HG02943 (cell line): ENCODE results near the gene TBC1D32.
"Not testable (repeated sequence)": the region's sequence is repeated elsewhere in the genome, so short reads cannot be mapped to it uniquely, and the experiment has no call there.

ENCODE experiments used
- ATAC-seq: cut with Tn5 transposase; IDR thresholded peaks from one replicate; pipeline ENCODE4 v1.9.1; 2021; ENCODE audit warnings: mild to moderate bottlenecking, low read depth, moderate library complexity; ENCODE audit not compliant: unreplicated experiment

The TBC1D32 gene

GRCh38 chr6:121236984-121237383 lies 97.3 kb downstream of the TBC1D32 start:
- ATAC-seq, result no peak

GRCh38 chr6:121235386-121235785 lies 98.9 kb downstream of the TBC1D32 start:
- ATAC-seq, result no peak

DNA sequence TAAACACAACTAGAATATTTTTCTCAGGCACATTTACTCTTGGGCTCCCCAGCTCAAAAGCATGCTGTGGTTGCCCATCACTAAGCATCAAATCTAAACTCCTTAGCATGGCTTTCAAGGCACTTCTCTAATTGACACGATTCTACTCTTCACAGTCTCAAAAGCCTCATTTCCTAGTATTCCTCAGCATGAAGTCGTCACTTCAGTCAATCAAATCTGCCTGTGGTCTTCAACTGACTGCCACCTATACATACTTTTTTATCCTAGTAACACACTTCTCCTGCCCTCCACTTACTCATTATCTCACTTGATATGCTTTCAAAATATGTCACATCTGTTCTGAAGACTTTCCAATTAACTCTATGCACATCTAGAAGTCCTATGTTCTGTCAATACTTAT lies 110.3 kb downstream of the TBC1D32 start:
- no peak for ATAC-seq

- ATAC-seq, result no peak
Measured at GRCh38 chr6:121223212-121223611, 111.1 kb downstream of the TBC1D32 start.

- no peak for ATAC-seq
Measured at GRCh38 chr6:121222656-121223055, 111.6 kb downstream of the TBC1D32 start.

DNA sequence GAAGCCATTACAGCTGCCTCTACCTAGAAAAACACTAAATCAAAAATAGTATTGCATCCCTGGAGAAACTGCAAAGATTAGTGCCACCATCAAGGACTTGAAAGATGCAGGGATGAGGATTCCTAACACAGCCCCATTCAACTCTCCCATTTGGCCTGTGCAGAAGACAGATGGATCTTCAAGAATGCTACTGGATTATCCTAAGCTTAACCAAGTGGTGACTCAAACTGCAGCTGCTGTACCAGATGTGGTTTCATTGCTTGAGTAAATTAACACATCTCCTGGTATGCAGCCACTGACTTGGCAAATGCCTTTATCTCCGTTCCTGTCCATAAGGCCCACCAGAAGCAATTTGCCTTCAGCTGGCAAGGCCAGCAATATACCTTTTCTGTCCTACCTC lies 117.4 kb downstream of the TBC1D32 start:
- ATAC-seq, result no peak

DNA sequence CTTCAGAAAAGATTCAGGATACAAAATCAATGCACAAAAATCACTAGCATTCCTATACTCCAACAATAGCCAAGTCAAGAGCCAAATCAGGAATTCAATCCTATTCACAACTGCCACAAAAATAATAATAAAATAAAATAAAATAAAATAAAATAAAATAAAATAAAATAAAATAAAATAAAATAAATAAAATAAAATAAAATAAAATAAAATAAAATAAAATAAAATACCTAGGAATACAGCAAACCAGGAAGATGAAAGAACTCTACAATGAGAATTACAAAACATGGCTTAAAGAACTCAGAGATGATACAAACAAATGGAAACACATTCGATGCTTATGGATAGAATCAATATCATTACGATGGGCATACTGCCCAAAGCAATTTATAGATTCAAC lies 120.9 kb downstream of the TBC1D32 start:
- ATAC-seq, result not testable (repeated sequence)

DNA sequence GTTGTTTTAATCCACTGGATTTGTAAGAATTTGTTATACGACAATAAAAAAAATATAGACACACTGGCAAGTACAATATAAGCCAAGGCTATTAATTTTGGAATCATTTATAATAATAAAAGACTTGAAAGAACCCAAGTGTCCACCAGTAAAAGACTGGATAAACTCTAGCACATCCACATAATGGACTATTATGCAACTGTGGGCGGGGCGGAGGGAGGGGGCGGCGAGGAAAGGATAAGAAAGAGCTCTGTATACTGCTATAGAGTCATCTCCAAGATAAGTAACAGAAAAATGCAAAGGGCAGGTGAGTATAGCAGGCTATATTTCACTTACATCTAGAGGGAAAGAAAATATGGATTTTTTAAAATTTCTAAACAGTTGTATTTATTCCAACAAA lies 123.3 kb downstream of the TBC1D32 start:
- no peak for ATAC-seq

GRCh38 chr6:121205569-121205968 lies 128.7 kb downstream of the TBC1D32 start:
- peak; percentile 80 for ATAC-seq

- no peak for ATAC-seq
Measured at GRCh38 chr6:121201105-121201504, 133.2 kb downstream of the TBC1D32 start.

DNA sequence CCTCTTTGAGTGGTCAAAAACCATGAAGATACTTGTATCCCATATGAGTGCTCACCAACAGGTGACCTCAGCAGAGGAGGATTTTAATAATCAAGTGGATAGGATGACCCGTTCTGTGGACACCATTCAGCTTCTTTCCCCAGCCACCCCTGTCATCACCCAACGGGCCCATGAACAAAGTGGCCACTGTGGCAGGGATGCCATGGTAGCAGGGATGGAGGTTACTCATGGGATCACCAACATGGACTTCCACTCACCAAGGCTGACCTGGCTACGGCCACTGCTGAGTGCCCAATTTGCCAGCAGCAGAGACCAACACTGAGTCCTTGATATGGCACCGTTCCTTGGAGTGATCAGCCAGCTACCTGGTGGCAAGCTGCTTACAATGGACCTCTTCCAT lies 138.2 kb downstream of the TBC1D32 start:
- ATAC-seq, result not testable (repeated sequence)

GRCh38 chr6:121190122-121190521 lies 144.2 kb downstream of the TBC1D32 start:
- no peak for ATAC-seq

DNA sequence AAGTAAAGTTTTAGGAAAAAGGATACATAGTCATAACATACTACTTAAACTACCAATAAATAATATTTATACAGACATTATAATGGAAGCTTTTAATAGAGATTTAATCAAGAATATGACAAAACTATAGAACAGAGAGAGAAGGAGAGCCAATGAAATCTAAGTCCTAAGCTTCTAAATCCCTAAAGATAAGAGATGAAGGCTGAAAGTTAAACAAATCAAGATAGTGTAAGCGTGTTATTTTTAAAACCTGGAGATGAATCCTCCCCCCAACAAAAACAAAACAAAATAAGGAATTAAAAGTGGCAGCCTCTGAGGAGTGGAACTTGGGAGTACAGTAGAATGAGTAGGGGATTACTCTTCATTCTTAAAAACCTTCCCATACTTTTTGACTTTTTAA lies 145.9 kb downstream of the TBC1D32 start:
- no peak for ATAC-seq

- no peak for ATAC-seq
Measured at GRCh38 chr6:121187833-121188200, 146.5 kb downstream of the TBC1D32 start.

DNA sequence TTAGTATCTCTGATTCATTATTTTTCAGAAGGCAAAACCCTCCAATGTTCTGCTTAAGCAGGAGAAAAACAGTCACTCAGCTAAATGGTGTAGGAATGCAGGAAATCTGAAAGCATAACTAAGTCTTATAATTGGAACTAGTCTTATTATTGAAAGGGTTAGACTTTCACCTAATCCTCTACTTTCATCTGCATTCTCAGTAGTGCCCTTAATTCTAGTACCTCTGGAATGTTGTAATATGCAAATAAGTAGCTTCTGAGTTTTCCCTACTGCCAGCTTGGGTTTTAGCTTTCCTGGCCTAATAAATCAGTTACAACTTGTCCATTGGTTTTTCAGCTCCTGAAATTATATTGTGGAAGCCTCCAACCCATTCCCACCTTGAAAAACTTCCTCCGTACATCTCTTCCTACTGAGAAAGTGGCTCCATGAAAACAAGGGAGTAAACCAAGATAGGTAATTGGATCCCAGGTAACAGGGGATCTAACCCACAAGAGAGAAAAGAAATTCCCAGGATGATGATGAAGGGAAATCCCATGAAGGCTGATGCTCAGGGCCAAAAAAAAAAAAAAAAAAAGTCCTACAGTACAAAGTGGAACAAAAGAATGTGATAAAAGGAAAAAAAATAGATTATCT lies 147.0 kb downstream of the TBC1D32 start:
- no peak for ATAC-seq

DNA sequence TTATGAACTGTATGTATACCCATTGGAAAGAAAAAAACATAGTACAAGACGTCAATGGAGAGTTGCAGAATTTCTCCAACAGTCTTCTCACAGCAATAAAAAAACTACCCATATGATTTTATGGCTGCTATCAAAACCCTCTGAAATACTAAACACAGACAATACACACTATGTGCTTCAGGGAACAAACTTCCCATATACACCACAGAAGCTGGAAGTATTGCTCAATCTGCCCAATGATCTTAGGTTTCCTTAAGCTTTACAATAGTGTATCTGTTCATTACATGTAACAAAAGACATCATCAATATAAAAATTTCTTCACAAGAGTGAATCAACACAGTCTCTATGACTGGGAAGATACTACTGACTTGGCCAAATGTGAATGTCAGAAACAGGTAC lies 150.5 kb downstream of the TBC1D32 start:
- no peak for ATAC-seq

GRCh38 chr6:121175827-121176226 lies 158.5 kb downstream of the TBC1D32 start:
- ATAC-seq, result no peak

DNA sequence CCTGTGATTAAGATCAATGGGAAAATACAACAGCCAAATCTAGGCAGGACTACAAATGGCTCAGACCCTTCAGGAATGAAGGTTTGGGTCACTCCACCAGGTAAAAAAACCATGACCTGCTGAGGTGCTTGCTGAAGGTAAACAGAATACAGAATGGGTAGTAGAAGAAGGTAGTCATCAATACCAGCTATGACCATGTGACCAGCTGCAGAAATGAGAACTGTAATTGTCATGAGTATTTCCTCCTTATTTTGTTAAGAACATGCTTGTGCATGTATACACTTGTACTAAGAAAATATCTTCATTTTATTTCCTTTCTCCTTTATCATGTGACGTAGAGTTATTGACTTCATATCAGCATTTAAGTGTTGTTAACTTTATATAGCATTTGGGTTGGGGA lies 161.8 kb downstream of the TBC1D32 start:
- ATAC-seq, result not testable (repeated sequence)

- ATAC-seq, result no peak
Measured at GRCh38 chr6:121171879-121172278, 162.4 kb downstream of the TBC1D32 start.

DNA sequence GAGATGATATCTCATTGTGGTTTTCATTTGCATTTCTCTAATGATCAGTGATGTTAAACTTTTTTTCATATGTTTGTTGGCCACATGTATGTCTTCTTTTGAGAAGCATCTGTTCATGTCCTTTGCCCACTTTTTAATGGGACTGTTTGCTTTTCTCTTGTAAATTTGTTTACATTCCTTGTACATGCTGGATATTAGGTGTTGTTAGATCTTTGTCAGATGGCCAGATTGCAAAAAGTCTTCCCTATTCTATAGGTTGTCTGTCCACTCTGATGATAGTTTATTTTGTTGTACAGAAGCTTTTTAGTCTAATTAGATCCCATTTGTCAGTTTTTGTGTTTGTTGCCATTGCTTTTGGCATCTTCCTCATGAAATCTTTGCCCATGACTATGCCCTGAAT lies 172.4 kb downstream of the TBC1D32 start:
- no peak for ATAC-seq

DNA sequence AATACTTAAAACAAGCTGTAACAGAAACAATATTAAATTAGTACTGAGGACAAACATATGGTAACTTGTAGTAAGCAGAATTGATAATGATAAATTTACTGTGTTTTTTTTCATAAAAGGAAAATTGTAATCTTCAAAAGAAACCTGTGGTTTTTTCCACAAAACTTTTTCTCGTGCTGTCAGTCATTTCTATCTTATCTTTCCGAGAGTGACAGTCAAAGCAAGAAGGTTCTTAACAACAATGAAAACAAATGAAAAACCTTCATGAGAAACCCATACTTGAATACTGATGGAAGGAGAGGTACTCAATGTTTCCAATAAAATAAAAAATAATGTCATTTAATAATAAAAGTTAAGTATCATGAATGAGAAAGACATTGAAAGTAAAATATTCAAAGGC lies 174.0 kb downstream of the TBC1D32 start:
- no peak for ATAC-seq

- ATAC-seq, result no peak
Measured at GRCh38 chr6:121158891-121159290, 175.4 kb downstream of the TBC1D32 start.

DNA sequence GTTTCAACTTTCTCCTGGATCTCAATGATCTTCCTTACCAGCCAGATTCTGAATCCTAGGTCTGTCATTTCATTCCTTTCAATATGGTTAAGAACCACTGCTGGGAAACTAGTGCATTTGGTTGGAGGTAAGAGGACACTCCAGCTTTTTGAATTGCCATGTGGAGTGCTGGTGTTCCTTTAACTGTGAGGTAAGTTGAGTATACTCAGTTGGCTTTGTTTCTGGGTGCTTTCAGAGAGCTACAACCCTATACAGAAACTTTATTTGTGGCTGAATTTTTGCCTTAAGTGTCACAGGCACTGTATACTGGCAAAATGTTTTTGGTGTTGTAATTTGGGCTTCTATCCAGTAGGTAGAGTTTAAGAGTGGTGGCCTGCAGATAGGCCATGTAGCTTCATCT lies 175.8 kb downstream of the TBC1D32 start:
- ATAC-seq, result no peak
